ENCODE results near the gene MEI1. TPM values are rescaled to one million over a fixed set of nuclear protein-coding genes. Genes with fewer than 3 reads are reported as not detected.

The MEI1 gene
- total and polyA plus RNA-seq, 9 donors, result 0.49 to 1.6 (median 0.98) TPM

DNA sequence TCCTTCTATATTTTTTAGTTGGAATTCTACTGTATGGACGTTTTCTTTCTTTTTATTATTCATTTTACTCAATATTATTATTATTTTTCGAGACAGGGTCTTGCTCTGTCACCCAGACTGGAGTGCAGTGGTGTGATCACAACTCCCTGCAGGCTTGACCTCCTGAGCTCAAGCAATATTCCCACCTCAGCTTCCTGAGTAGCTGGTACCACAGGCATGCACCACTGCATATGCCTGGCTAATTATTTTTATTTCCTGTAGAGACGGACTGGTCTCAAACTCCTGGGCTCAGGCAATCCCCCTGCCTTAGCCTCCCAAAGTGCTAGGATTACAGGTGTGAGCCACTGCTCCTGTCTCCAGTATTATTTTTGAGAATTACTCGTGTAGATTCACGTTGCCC is 67.2 kb downstream of the MEI1 start:
- Histone ChIP-seq H3K27me3 (ENCODE audit: control insufficient read depth, insufficient read depth, low read length) (peaks cover 3% of the 10 kb centered on the region), H3K27ac (ENCODE audit: low read length) (no peak overlapping the region), H3K4me1 (ENCODE audit: control insufficient read depth, insufficient read depth, low read length) (no peaks in the 10 kb centered on the region), H3K36me3 (ENCODE audit: control insufficient read depth, insufficient read depth, low read length) (no peaks in the 10 kb centered on the region), H3K9me3 (replicated peaks; ENCODE audit: control insufficient read depth, low read depth, low read length) (no peaks in the 10 kb centered on the region), H3K4me3 (ENCODE audit: low read length) (no peak overlapping the region)
- no peak for DNase-seq
- WGBS (ENCODE audit: insufficient coverage), result 46% methylated on average over 3 of the region's 5 CpGs

DNA sequence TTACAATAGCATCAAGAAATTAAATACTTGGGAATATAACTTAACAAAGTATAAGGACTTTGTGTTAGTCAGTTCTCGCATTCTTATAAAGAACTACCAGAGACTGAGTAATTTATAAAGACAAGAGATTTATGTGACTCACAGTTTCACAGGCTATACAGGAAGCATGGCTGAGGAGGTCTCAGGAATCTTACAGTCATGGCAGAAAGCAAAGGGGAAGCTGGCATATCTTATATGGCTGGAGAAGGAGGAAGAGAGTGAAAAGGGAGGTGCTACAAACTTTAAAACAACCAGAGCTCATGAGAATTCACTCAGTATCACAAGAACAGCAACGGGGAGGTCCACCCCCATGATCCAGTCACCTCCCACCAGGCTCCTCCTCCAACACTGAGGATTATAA is 69.1 kb downstream of the MEI1 start:
- DNase-seq, result peak; percentile 18
- no CpG with 5 or more reads among the region's 2 CpGs for WGBS (ENCODE audit: insufficient coverage)
- Histone ChIP-seq H3K4me3 (ENCODE audit: low read length) (no peak overlapping the region), H3K9me3 (replicated peaks; ENCODE audit: control insufficient read depth, low read depth, low read length) (no peaks in the 10 kb centered on the region), H3K27me3 (ENCODE audit: control insufficient read depth, insufficient read depth, low read length) (peaks cover 3% of the 10 kb centered on the region), H3K27ac (ENCODE audit: low read length) (no peak overlapping the region), H3K4me1 (ENCODE audit: control insufficient read depth, insufficient read depth, low read length) (no peaks in the 10 kb centered on the region), H3K36me3 (ENCODE audit: control insufficient read depth, insufficient read depth, low read length) (no peaks in the 10 kb centered on the region)

DNA sequence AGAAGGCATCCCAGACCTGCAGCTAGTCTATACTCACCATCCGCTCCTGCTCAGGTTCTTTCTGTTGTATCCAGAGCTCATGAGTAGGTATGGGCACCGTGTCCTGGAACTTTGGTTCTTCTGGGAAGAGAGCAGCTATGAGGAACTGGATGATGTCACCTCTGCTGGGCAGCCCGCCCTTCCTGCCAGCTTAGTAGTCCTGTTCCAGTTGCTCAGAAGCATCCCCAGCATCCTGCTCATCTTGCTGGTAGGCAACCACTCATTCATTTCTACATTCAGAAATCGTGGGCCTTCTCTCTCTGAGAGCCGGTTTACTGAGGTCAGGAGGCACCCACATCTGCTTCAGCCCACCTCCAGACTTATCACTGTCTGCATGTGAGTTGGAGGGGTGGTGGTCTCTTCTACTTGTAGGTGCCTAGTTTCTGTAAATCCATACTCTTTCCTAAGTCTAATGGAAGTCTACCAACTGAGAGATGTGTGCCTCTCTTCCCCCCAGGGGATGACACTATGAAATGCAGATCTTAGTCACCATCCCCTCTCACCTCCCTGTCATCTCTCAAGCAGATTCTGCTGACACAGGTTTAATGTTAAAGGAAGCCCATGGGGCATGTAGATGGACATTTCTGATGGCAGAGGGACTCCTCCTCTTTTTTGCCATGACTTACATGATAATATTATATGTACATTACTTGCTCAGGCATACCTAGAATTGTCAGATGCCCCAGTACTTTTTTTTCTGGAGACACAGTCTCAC is 71.6 kb downstream of the MEI1 start:
- H3K4me1 ChIP-seq (ENCODE audit: control insufficient read depth, insufficient read depth, low read length), result no peaks in the 10 kb centered on the region
- H3K27me3 ChIP-seq (ENCODE audit: control insufficient read depth, insufficient read depth, low read length), result peaks cover 3% of the 10 kb centered on the region
- no peak overlapping the region for H3K27ac ChIP-seq (ENCODE audit: low read length)
- H3K36me3 ChIP-seq (ENCODE audit: control insufficient read depth, insufficient read depth, low read length), result no peaks in the 10 kb centered on the region
- 74% methylated on average over 3 of the region's 5 CpGs for WGBS (ENCODE audit: insufficient coverage)
- no peaks in the 10 kb centered on the region for H3K9me3 ChIP-seq (replicated peaks; ENCODE audit: control insufficient read depth, low read depth, low read length)
- DNase-seq, result no peak
- no peak overlapping the region for H3K4me3 ChIP-seq (ENCODE audit: low read length)

DNA sequence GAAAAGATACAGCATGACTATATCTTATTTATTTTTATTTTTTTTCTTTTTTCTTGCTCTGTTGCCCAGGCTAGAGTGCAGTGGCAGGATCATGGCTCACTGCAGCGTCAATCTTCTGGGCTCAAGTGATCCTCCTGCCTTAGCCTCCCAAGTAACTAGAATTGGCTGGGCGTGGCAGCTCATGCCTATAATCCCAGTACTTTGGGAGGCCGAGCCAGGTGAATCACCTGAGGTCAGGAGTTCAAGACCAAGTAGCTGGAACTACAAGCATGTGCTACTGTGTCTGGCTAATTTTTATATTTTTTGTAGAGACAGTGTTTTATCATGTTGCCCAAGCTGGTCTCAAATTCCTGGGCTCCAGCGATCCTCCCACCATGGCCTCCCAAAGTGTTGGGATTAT is 72.9 kb downstream of the MEI1 start:
- H3K9me3 ChIP-seq (replicated peaks; ENCODE audit: control insufficient read depth, low read depth, low read length), result no peaks in the 10 kb centered on the region
- no peak overlapping the region for H3K27ac ChIP-seq (ENCODE audit: low read length)
- no peaks in the 10 kb centered on the region for H3K36me3 ChIP-seq (ENCODE audit: control insufficient read depth, insufficient read depth, low read length)
- H3K27me3 ChIP-seq (ENCODE audit: control insufficient read depth, insufficient read depth, low read length), result peaks cover 3% of the 10 kb centered on the region
- H3K4me1 ChIP-seq (ENCODE audit: control insufficient read depth, insufficient read depth, low read length), result no peaks in the 10 kb centered on the region
- no peak for DNase-seq
- no CpG with 5 or more reads among the region's 4 CpGs for WGBS (ENCODE audit: insufficient coverage)
- no peak overlapping the region for H3K4me3 ChIP-seq (ENCODE audit: low read length)

DNA sequence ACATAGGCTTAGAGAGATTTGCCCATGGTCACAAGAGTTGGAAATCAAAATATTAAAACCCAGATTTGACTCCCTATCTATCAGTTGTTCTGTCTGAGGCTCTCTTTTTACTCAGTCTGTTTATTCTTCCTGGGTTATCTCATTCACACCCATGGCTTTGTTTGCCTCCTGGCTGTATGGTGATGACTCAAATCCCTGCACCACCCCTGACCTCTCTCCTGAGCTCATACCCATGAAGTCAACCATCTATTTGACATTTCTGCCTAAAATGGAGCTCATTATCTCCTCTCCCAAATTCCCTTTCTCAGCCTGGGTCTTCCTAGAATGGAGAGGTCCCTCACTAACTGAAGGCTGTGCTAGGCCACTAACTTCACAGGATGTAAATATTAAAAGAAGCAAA is 73.3 kb downstream of the MEI1 start:
- Histone ChIP-seq H3K27me3 (ENCODE audit: control insufficient read depth, insufficient read depth, low read length) (peaks cover 3% of the 10 kb centered on the region), H3K4me1 (ENCODE audit: control insufficient read depth, insufficient read depth, low read length) (no peaks in the 10 kb centered on the region), H3K36me3 (ENCODE audit: control insufficient read depth, insufficient read depth, low read length) (no peaks in the 10 kb centered on the region), H3K4me3 (ENCODE audit: low read length) (no peak overlapping the region), H3K9me3 (replicated peaks; ENCODE audit: control insufficient read depth, low read depth, low read length) (no peaks in the 10 kb centered on the region), H3K27ac (ENCODE audit: low read length) (no peak overlapping the region)
- no peak for DNase-seq

DNA sequence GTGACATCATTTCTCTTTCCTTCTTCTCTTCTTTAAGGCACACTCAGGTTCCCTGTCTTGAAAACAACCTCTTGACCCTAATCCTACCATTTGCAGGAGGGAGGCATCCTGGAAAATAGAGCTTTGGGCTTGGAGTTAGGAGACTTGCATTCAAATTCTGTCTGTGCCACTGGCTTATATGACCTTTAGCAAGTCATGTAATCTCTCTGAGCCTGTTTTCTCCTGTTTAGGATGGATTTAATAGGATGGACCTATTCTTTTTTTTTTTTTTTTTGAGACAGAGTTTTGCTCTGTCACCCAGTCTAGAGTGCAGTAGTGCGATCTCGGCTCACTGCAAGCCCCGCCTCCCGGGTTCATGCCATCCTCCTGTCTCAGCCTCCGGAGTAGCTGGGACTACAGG is 76.0 kb downstream of the MEI1 start:
- no peaks in the 10 kb centered on the region for H3K36me3 ChIP-seq (ENCODE audit: control insufficient read depth, insufficient read depth, low read length)
- H3K9me3 ChIP-seq (replicated peaks; ENCODE audit: control insufficient read depth, low read depth, low read length), result no peaks in the 10 kb centered on the region
- H3K4me3 ChIP-seq (ENCODE audit: low read length), result no peak overlapping the region
- no peak overlapping the region for H3K27ac ChIP-seq (ENCODE audit: low read length)
- no peak for DNase-seq
- H3K4me1 ChIP-seq (ENCODE audit: control insufficient read depth, insufficient read depth, low read length), result no peaks in the 10 kb centered on the region
- 80% methylated on average over 1 of the region's 5 CpGs for WGBS (ENCODE audit: insufficient coverage)
- peaks cover 3% of the 10 kb centered on the region for H3K27me3 ChIP-seq (ENCODE audit: control insufficient read depth, insufficient read depth, low read length)

DNA sequence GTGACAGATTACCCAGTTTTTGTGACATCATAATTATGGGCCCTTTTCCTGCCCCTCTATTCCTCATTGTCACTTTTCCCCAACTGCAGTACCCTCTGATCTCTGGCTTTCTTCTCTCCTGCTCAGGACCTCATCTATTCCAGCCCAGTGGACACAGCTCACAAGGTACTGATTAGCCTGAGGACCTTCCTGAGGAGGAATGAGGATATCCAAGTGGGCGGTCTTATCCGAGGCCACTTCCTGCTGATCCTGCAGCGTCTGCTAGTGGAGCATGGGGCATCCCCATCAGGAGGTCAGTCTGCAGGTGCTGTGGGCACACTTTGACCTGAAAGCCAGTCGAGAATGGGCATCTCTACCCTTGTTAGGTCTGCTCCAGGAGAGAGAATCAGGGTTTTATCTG is 76.7 kb downstream of the MEI1 start:
- no peak for DNase-seq
- H3K4me1 ChIP-seq (ENCODE audit: control insufficient read depth, insufficient read depth, low read length), result no peaks in the 10 kb centered on the region
- no peaks in the 10 kb centered on the region for H3K27me3 ChIP-seq (ENCODE audit: control insufficient read depth, insufficient read depth, low read length)
- no peaks in the 10 kb centered on the region for H3K9me3 ChIP-seq (replicated peaks; ENCODE audit: control insufficient read depth, low read depth, low read length)
- no peak overlapping the region for H3K4me3 ChIP-seq (ENCODE audit: low read length)
- 36% methylated on average over 3 of the region's 4 CpGs for WGBS (ENCODE audit: insufficient coverage)
- no peaks in the 10 kb centered on the region for H3K36me3 ChIP-seq (ENCODE audit: control insufficient read depth, insufficient read depth, low read length)
- no peak overlapping the region for H3K27ac ChIP-seq (ENCODE audit: low read length)

DNA sequence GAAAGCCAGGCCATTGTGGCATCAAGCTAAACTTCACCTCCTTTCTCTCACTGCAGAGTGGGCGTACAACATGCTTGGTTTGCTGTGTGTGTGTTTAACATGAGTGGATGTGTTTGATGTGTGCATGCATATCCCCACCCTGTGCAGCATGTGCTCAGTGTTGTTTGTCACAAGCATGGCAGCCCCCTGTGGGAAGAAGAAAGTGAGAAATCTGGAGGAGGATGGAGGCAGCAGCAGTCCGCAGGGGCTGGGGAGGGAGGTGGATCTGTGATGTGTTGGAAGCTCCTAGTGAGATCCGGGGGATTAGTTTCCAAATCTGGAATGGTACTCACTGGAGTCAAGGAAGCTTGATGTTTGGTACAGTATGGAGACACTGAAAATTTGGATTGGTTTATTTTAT is 77.1 kb downstream of the MEI1 start:
- Histone ChIP-seq H3K27me3 (ENCODE audit: control insufficient read depth, insufficient read depth, low read length) (no peaks in the 10 kb centered on the region), H3K4me1 (ENCODE audit: control insufficient read depth, insufficient read depth, low read length) (no peaks in the 10 kb centered on the region), H3K4me3 (ENCODE audit: low read length) (no peak overlapping the region), H3K27ac (ENCODE audit: low read length) (no peak overlapping the region), H3K9me3 (replicated peaks; ENCODE audit: control insufficient read depth, low read depth, low read length) (no peaks in the 10 kb centered on the region), H3K36me3 (ENCODE audit: control insufficient read depth, insufficient read depth, low read length) (no peaks in the 10 kb centered on the region)
- 100% methylated on average over 1 of the region's 3 CpGs for WGBS (ENCODE audit: insufficient coverage)
- DNase-seq, result no peak

DNA sequence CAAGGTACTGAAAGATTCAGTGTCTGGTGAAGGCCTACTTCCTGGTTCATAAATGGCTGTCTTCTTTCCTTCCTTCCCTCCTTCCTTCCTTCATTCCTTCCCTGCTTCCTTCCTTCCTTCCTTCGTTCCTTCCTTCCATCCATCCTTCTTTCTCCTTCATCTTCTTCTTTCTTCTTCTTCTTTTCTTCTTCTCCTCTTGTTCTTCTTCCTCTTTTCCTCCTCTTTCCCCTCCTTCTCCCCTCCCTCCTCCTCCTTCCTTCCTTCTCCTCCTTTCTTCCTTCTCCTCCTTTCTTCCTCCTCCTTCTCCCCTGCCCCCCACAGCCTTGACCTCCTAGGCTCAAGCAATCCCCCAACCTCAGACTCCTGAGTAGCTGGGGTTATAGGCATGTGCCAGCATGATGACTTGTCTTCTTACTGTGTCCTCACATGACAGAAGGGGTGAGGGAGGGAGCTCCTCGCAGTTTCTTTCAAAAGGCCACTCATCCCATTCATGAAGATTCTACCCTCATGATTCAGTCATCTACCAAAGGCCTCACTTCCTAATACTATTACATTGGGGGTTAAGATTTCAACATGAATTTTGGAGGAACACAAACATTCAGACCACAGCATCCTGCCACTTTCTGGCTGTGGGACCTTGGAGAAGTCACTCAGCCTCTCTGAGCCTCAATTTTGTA is 78.6 kb downstream of the MEI1 start:
- no peak for DNase-seq
- WGBS (ENCODE audit: insufficient coverage), result 90% methylated on average over 1 of the region's 2 CpGs
- Histone ChIP-seq H3K4me3 (ENCODE audit: low read length) (no peak overlapping the region), H3K4me1 (ENCODE audit: control insufficient read depth, insufficient read depth, low read length) (no peaks in the 10 kb centered on the region), H3K27me3 (ENCODE audit: control insufficient read depth, insufficient read depth, low read length) (no peaks in the 10 kb centered on the region), H3K36me3 (ENCODE audit: control insufficient read depth, insufficient read depth, low read length) (no peaks in the 10 kb centered on the region), H3K27ac (ENCODE audit: low read length) (no peak overlapping the region), H3K9me3 (replicated peaks; ENCODE audit: control insufficient read depth, low read depth, low read length) (no peaks in the 10 kb centered on the region)

DNA sequence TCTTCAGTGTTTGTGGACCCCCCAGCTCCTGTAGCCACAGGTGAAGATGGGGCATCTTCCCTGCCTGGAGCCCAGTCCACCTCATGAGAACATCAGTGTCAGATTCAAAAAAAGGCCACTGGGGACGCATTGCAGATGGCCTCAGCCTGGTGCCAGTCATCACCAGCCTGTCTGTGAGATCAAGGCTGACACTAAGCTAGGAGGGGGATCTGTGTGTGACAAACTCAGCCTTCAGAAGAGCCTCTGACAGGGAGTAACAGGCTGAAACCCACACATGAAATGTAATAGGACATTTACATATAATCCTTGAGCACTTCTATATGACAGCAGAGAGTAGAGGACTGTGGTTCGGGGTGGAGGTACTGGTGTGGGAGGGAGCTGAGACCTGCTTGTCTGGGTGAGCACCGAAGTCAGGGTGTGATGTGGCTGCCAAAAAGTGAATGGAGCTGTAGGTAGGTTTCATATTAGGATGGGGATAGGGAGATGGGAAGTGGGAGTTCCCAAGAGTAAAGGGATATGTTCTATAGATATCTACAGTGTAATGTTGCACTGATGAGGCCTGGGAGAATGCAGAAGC is 80.7 kb downstream of the MEI1 start:
- Histone ChIP-seq H3K27me3 (ENCODE audit: control insufficient read depth, insufficient read depth, low read length) (no peaks in the 10 kb centered on the region), H3K4me1 (ENCODE audit: control insufficient read depth, insufficient read depth, low read length) (no peaks in the 10 kb centered on the region), H3K36me3 (ENCODE audit: control insufficient read depth, insufficient read depth, low read length) (no peaks in the 10 kb centered on the region), H3K4me3 (ENCODE audit: low read length) (no peak overlapping the region), H3K27ac (ENCODE audit: low read length) (no peak overlapping the region), H3K9me3 (replicated peaks; ENCODE audit: control insufficient read depth, low read depth, low read length) (no peaks in the 10 kb centered on the region)
- WGBS (ENCODE audit: insufficient coverage), result 78% methylated on average over 3 of the region's 3 CpGs
- no peak for DNase-seq
